Muscle of back (tissue), 13 donors: ENCODE results near the gene VAMP1. TPM values are rescaled to one million over a fixed set of nuclear protein-coding genes. Genes with fewer than 3 reads are reported as not detected.
"Not testable (repeated sequence)": the region's sequence is repeated elsewhere in the genome, so short reads cannot be mapped to it uniquely, and the experiment has no call there.

Experiments
- DNase-seq, 3 donors: peaks; one replicate each; pipeline versions ENCODE4 v3.0.0 to v3.0.0-alpha.2; 2013
- long read RNA-seq, 9 donors: transcript quantifications; one replicate each; lab custom pipeline, GENCODE V29; 2026
- polyA plus RNA-seq, 10 donors: library from polyadenylated mRNA; unstranded; fragments of 120-200 nt; gene quantifications; one replicate each; pipeline ENCODE4 v1.2.1, GENCODE V29; 2013; ENCODE audit not compliant: insufficient read length in 10 of 10

VAMP1 gene, protein sequence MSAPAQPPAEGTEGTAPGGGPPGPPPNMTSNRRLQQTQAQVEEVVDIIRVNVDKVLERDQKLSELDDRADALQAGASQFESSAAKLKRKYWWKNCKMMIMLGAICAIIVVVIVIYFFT
- 10 to 100 TPM in 4 of 10 donors, 1 to 10 TPM in 6; 6.6 to 18.1 (median 9.0) TPM for polyA plus RNA-seq
- long read RNA-seq, donor 1: 0 reads
- long read RNA-seq, donor 2, partial matches to known transcripts: 0 of 1 reads
- long read RNA-seq, donor 2, other reads (novel, unspliced or antisense): 0 of 1 reads
- long read RNA-seq, donor 3: 0 reads
- long read RNA-seq, donor 4: 0 reads
- long read RNA-seq, donor 5, partial matches to known transcripts: 0 of 2 reads
- long read RNA-seq, donor 5, other reads (novel, unspliced or antisense): 0 of 2 reads
- long read RNA-seq, donor 6: 0 reads
- long read RNA-seq, donor 7, partial matches to known transcripts: 0 of 2 reads
- long read RNA-seq, donor 7, other reads (novel, unspliced or antisense): 0 of 2 reads
- long read RNA-seq, donor 8, partial matches to known transcripts: 0 of 1 reads
- long read RNA-seq, donor 8, other reads (novel, unspliced or antisense): 0 of 1 reads
- long read RNA-seq, donor 9: 0 reads

DNA sequence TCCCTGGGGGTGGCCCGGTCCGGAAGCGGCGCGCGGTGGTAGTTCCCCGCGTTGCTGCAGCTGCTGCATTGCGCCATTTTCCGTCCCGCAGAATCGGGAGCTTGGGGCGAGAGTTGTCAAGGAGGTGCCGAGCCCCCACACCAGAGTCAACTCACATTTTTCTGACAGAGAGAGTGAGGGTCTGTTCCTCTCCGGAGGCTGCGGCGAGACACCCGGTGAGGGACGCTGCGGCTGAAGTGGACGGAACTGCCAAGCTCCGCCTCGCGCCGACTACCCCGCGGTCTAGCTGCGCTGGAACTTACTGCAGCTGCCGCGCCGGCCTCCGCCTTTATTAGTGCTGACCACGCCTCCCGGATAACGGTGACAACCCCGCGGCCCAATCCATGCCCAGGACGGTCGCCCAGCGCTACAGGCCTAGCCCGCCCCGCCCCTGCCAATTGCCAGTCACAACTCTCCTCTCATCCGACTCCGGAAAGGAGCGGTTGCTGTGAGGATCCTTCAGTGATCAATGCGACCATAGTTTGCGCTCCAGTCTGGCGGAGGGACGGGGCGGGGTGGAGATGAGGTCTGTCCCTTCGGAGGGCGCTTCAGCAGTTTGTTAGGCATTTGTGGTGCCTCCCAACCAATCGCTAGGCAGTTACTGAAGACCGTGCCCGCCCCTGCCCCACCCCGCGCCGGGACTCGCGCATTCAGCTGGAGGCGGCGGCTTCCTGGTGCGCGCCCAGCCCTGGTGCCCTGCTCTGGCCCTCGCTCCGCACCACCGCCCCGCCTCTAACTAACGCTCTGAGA lies at the start of gene VAMP1:
Gene VAMP1, minus strand, starts transcription at position 303 of the 789 bp plus-strand sequence. Its CDS starts 146 bp downstream, at position 157.
- peak; percentile 97 to 99 (median 98) for DNase-seq

DNA sequence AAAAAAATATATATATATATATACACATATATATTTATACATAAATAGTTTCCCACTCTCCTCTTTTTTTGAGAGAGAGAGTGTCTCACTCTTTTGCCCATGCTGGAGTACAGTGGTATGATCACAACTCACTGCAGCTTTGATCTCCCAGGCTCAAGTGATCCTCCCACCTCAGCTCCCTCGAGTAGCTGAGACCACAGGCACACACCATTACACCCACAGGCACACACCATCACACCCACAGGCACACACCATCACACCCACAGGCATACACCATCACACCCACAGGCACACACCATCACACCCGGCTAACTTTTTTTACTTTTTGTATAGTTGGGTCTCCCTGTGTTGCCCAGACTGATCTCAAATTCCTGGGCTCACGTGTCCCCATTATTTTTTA lies 49.7 kb upstream of the VAMP1 start:
- no peak for DNase-seq

DNA sequence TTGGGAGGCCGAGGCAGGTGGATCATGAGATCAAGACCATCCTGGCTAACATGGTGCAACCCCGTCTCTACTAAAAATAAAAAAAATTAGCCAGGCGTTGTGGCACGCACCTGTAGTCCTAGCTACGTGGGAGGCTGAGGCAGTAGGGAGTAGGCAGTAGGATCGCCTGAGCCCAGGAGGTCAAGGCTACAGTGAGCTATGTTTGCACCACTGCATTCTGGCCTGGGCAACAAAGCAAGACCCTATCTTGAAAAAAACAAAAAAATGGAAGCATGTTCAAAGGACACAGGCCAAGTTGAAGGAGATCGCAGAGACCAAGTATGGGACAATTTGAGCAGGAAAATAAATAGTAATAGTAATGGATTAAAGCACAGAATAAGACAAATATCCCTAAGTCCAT lies 37.6 kb upstream of the VAMP1 start:
- no peak for DNase-seq

DNA sequence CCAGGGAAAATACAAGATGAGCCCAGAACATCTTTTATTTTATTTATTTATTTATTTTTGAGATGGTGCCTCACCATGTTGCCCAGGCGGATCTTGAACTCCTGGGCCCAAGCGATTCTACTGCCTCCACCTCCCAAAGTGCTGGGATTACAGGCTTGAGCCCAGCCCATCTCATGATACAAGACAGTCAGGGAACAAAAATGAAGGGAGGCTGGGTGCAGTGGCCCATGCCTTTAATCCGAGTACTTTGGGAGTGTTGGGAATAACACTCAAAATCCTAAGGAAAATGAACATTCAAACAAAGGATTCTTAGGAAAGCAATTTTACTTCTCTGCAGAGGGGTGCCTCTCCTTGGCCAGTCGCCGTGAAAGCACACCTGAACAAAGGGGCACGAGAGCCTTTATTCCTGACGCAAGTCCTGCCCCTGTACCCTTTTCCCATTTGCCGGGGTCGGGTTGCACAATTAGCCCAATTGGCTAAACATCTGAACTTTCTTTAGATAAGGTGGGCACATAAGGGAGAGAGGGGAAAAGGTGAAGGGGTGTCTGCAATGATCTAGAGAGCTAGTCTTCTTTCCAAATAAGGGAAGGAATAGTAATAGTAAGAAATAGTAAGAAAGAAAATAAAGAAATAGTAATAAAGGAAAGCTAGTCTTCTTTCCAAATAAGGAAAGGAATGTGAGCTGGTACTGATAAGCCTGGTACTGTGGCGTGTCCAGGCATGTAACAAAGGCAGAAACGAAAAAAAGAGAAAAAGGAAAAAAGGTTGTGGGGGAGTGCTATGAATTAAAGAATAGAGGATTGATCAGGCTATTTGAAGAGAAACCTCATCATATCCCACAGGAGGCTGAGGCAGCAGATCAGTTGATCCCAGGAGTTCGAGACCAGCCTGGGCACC lies 36.9 kb upstream of the VAMP1 start:
- DNase-seq: no peak

DNA sequence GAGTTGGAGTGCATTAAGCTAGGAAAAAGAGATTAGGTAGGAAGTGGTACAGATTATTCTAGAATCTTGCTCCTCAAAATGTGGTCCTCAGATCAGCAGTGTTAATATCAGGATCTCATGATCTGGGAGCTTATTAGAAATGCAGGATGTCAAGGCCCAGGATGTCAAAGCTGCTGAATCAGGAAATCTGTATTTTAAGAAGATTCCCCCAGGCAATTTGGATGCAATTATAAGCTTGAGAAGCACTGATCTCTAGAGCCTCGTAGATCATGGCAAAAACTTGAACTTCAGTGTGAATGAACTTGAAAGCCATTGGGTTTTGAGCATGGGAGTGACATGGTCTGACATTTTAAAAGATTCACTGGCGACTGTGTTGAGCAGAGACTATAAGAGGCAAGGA lies 30.0 kb upstream of the VAMP1 start:
- no peak for DNase-seq

DNA sequence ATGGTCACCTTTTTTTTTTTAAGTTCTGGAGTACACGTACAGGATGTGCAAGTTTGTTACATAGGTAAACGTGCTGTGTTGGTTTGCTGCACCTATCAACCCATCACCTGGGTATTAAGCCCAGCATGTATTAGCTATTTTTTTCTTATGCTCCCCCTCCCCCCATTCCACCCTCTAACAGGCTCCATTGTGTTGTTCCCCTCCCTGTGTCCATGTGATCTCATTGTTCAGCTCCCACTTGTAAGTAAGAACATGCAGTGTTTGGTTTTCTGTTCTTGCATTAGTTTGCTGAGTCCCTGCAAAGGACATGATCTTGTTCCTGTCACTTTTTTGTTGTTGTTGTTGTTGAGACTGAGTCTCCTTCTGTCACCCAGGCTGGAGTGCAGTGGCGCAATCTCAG lies 26.8 kb upstream of the VAMP1 start:
- not testable (repeated sequence) for DNase-seq

DNA sequence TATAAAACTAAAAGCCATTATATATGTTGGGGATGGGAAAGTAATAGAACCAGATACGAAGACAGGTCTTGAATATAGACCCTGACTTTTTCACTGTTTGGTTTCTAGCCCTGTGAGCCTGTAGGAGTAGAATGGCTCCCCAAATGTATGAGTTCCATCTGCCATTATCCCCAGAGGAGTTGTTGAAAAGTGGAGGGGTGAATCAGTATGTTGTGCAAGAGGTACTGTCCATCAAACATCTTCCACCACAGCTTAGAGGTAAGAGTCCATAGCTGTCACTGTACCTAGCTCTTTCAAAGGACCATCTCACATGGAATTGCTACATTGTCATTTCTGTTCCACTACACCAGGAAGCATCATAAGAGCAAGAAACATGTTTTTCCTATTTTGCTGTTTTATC lies 24.5 kb upstream of the VAMP1 start:
- no peak for DNase-seq

DNA sequence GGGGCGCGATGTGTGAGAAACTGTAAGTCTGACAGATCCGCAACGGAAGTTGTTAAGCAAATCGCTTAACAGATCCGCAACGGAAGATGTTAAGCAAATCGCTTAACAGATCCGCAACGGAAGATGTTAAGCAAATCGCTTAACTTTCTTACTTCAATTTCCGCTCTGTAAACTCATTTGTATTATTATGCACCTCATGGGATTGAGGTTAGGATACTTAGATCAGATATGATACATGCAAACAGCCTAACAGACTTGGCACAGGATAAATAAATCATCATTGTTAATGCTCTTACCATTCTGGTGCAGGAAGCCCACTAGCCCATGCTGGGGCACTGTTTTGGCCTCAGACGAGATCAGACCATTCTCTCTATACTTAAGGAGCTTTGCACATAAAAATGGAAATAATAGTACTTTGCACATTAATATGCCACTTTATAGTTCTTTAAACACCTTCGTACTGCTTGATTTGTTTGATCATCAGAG lies 23.8 kb upstream of the VAMP1 start:
- DNase-seq: no peak

DNA sequence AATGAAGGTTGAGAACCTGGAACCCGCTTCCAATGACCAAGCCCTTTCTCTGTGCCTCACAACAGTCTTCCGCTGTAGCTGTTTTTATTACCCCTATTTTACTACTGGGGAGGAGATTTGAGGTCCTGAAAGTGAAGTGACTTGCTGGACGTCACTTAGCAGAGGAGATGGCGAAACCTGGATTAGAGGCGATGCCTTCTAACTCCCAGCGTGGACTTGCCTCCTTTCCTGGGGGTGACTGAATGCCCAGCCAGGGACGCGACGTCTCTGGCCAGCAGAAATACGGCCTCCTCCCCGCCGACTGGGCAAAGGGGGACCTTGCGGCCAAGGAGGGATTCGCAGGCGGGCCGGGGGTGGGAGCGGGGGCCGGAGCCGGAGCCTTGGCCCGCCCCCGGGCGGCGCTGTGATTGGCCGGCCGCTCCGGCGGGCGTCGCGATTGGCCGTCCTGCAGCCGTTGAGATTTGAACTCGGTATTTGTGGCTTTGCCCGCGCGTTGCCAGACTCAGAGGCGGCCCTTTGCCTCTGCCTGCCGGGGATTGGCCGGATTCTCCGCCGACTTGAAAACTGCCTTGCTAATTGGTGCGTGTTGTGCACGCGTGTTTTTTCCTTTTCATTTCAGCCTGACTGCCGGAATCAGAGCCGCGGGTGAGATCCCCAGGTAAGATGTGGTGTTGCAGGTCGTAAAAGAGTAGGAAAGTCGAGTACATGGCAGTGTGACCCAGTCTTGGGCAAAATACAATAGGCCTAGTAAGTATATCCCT lies 23.2 kb upstream of the VAMP1 start, which contains the start of gene NCAPD2:
Gene NCAPD2, plus strand, starts transcription at position 606 of the 761 bp plus-strand sequence. CDS start 997 bp downstream, outside the sequence.
- peak; percentile 95 to 98 (median 96) for DNase-seq

DNA sequence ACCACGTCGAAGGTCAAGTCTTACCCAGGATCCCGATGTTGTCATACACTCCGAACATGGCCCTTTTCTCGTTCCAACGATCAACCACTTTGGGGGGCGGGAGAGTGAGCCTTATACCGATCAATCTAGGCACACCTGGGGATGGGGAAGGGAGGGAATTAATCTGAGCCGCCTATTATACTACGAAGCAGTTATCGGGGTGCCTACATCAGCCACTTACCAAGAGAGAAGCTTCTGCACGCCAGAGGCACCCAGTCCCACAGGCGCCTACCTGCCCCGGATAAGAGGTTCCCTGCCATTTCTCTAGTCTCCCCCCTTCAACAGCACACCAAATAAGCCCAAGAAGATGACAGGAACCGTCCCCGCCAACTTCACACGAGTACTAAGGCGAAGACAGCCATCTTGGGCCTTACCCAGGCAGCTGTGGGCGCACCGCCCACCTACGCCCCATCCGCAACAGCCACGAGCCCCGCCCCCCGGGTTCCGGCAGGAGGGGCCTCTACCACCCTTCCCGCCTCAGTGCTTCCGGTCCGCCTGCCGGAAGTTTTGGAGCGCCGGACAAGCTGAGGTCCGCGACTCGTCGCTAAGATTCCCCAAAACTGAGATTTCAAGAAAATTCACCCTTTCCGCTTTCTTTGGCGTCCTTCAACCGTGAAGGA lies 22.5 kb upstream of the VAMP1 start, which contains the start of gene MRPL51:
Gene MRPL51, minus strand, starts transcription at position 425 of the 659 bp plus-strand sequence. Its CDS starts 126 bp downstream, at position 299.
- DNase-seq: peak; percentile 96 to 97 (median 96)

DNA sequence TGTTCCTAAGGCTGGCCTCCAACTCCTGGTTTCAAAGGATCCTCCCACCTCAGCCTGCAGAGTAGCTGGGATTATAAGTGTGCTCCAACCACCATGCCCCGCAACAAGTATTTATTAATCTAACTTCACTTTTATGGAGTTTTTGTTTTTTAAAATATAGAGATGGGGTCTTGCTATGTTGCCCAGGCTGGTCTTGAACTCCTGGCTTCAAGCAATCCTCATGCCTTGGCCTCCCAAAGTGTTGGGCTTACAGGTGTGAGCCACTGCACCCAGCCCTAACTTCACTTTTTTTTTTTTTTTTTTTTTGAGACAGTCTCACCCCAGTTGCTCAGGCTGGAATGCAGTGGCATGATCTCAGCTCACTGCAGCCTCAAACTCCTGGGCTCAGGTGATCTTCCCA lies 20.2 kb upstream of the VAMP1 start:
- not testable (repeated sequence) for DNase-seq

DNA sequence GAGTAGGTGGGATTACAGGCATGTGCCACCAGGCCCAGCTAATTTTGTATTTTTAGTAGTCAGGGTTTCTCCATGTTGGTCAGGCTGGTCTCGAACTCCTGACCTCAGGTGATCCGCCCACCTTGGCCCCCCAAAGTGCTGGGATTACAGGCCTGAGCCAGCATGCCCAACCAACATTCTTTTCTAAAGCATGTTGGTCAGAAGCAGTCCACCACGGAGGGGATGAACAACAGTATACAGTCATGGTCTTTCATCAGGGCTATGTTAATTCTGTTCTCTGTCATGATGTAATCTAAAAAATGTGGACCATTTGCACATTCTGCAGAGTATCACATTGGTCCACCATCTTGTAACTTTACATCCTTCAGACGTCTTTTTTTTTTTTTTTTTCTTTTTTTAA lies 19.0 kb upstream of the VAMP1 start:
- DNase-seq: no peak

DNA sequence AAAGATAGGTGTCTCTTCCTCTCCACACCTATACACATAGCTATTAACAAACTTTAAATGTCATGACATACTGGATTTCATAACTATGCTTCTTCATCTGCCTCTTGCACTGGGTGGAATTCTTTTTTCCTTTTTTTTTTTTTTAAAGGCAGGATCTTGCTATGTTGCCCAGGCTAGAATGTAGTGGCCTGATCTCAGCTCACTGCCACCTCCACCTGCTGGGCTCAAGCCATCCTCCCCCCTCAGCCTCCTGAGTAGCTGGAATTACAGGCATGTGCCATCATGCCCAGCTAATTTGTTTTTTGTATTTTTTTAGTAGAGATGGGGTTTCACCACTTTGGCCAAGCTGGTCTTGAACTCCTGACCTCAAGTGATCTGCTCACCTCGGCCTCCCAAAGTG lies 17.8 kb upstream of the VAMP1 start:
- no peak for DNase-seq

DNA sequence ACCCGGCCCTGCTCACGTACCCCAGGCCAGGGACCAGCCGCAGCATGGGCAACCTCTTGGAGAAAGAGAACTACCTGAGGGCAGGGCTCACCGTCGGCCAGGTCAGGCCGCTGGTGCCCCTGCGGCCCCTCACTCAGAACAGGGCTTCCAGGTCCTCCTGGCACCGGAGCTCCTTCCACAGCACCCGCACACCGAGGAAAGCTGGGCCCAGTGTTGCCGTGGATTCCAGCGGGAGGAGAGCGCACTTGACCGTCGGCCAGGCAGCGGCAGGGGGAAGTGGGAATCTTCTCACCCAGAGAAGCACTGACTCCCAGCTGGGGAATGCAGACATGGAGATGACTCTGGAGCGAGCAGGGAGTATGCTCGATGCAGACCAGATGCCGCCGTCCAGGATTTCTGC lies 7.9 kb upstream of the VAMP1 start:
- no peak for DNase-seq

DNA sequence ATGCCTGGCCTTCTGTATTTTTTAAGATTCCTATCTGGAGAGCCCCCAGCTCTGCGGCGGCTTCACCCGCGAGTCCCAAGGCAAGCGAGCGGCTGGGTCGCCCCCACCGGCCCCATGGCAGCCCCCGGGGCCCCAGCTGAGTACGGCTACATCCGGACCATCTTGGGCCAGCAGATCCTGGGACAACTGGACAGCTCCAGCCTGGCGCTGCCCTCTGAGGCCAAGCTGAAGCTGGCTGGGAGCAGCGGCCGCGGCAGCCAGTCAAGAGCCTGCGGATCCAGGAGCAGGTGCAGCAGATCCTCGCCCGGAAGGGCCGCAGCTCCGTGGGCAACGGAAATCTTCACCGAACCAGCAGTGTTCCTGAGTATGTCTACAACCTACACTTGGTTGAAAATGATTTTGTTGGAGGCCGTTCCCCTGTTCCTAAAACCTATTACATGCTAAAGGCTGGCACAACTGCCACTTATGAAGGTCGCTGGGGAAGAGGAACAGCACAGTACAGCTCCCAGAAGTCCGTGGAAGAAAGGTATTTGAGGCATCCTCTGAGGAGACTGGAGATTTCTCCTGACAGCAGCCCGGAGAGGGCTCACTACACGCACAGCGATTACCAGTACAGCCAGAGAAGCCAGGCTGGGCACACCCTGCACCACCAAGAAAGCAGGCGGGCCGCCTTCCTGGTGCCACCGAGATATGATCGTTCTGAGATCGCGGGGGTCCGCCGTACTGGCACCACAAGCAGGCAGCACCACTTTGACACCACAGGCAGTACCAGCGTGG lies 7.3 kb upstream of the VAMP1 start:
- not testable (repeated sequence) for DNase-seq

DNA sequence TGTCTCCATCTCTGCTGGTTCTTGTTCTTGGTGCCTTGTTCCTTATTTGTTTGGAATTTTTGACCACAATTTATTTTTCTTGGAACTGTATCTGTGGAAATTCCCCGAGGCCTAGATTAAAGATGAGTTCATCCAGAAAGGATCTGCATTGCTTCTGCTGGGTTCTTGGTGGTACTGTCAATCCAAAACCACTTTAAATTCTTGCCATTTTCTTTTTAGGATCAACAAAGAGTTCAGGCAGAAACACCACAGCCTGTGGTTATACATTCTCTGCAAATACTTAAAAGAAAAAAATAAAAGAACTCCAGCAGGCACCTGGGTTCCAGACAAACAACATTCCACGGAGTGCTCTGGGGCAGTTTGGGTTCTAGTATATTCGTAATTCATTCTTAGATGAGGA lies 6.0 kb upstream of the VAMP1 start:
- DNase-seq: peak in 1 of 3 donors; percentile 39

DNA sequence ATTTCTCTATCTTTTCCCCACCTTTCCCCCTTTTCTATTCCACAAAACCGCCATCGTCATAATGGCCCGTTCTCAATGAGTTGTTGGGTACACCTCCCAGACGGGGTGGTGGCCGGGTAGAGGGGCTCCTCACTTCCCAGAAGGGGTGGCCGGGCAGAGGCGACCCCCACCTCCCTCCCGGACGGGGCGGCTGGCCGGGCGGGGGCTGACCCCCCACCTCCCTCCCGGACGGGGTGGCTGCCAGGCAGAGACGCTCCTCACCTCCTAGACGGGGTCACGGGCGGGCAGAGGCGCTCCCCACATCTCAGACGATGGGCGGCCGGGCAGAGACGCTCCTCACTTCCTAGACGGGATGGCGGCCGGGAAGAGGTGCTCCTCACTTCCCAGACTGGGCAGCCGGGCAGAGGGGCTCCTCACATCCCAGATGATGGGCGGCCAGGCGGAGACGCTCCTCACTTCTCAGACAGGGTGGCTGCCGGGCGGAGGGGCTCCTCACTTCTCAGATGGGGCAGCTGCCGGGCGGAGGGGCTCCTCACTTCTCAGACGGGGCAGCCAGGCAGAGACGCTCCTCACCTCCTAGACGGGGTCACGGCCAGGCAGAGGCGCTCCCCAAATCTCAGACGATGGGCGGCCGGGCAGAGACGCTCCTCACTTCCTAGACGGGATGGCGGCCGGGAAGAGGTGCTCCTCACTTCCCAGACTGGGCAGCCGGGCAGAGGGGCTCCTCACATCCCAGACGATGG lies 4.9 kb upstream of the VAMP1 start:
- not testable (repeated sequence) for DNase-seq

DNA sequence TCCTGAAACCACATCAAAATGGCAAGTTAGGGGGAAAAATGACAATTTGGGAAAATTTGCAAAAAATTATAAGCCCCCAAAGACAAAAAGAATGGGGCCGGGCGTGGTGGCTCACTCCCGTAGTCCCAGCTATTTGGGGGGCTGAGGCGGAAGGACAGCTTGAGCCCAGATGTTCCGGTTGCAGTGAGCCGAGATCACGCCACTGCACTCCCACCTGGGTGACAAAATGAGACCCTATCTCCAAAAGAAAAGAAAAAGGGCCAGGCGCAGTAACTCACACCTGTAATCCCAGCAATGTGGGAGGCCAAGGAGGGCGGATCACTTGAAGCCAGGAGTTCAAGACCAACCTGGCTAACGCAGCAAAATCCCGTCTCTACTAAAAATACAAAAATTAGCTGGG lies 2.0 kb upstream of the VAMP1 start:
- DNase-seq: no peak
